Stimulated activated CD8-positive, alpha-beta memory T cell treated with anti-CD3 and anti-CD28 coated beads, Interleukin-4, amount 100 ng/mL, for 1 hour (primary cell): ENCODE data around the gene F12.

Source experiments
- DNase-seq, 2 donors: peaks; one replicate each; pipeline ENCODE4 v3.0.0-alpha.2; 2020; ENCODE audit warnings: low read depth in 2 of 2, low spot score in 1 of 2

The F12 gene

GRCh38 chr5:177446200-177447065 lies 37.1 kb upstream of the F12 start, which contains the start of gene PRR7:
TSS of gene PRR7 (plus strand) at chr5:177446814. CDS start at chr5:177455068, 8,254 bp downstream.
- DNase-seq = peak in 1 of 2 donors; percentile 37

- DNase-seq = no peak
These were observed 36.5 kb upstream of the F12 start for GRCh38 chr5:177445917-177446199.

- no peak for DNase-seq
These were observed 35.9 kb upstream of the F12 start for GRCh38 chr5:177445052-177445916.

DNA sequence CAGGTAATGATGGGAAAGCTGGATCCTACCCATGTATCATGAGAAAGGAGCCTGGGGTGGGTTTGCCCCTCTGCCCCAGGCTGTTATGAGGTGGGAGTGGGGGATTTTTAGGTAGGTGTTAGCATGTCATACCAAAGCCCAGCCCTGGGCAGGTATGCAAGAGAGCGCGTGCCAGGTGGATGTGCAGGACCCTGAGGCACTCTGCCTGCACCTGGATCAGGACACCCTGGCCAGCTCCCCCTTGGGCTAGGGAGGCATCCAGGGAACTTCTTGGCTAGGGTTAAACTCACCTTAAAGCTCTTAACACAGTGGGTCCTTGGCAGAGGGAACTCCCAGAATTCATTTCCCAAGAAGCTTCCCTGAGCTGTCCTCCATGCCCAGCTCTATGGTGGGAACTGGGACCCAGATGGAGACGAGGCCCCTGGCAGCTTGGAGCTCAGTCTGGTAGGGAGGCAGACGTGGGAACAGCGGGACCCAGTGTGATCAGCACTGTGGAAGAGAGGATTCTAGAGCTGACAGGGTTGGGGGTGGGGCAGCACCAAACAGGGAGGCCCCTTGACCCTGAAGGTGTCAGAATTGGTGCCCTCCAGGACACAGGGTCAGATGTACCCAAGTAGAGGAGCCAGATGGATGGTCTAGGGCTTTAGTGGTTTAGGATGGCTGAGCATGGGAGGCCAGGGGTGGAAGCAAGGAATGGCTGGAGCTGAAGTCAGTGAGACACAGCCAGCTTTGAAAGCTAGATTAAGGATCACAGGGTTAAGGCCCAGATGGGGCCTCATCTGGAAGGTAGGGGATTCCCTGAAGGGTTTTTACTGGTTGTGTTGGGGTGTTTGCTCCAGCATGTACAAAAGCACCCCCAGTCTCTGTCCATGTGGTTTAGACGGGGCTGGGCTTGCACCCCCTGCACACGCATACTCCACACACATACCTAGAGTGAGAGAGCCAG lies 35.0 kb upstream of the F12 start:
- DNase-seq = no peak

DNA sequence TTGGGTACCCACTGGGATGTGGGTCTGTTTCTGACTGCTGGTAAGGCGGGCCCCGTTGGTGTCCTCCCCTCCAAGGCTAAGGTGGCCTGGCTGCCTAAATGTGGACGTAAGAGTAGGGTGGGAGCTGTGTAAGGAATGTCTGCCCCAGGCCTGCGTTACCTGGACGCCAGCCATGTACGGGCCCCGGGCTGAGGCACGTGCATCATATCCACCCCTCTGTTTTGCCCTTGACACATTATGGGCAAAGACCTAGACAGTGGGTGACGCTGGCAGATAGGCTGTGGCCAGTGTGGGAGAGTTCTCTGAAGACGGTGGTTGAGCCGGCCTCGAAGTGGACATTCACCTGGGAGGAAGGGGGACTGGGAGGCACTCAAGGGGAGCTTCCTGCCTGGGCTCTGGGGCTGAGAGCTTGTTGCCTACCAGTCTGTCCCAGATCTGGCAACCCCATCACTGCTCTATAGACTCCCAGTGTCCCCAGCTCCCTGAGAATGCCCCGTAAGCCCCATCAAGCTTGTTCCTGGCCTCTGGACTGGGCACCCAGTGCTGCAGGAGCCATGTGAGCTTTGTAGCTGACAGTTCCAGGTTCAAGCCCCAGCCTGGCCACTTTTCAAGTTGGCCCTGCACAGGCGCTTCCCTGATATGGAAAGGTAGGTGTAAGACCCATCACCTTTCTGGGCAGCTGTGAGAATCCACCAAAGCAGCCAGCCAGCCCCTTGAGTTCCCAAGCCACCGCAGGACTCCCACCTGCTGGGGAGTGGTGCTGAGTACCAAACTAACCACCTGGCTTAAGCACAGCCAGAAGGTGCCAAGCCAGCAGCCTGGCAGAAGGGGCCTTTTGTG lies 34.0 kb upstream of the F12 start:
- DNase-seq = no peak

DNA sequence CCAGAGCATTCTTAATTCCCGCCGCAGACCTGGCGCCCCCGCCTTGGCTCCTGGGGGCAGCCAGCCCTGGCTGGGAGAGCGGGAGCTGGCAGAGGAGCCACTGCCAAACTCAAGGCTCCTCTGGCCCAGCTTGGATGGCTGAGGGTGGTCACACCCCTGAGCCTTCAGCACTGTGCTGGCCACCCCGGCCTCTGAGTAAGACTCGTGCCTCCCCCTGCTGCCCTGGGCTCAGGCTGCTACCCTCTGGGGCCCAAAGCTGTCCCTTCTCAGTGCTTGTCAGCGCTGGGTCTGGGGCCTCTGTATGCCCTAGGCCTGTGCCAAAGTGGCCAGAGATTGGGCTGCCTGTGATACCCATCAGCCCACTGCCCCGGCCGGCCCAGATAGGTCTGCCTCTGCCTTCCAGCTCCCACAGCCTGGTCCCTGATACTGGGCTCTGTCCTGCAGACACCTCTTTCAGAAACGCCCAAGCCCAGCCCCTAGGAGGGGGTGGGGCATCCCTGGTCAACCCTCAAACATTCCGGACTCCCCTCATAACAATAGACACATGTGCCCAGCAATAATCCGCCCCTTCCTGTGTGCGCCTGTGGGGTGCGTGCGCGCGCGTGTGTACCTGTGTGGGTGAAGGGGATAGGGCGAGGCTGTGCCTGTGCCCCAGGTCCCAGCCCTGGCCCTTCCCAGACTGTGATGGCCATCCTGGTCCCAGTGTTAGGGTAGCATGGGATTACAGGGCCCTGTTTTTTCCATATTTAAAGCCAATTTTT lies 32.9 kb upstream of the F12 start:
- DNase-seq = no peak

GRCh38 chr5:177440990-177441780 lies 31.8 kb upstream of the F12 start:
- DNase-seq = no peak

- no peak for DNase-seq
These were observed 31.0 kb upstream of the F12 start for GRCh38 chr5:177440211-177440989.

DNA sequence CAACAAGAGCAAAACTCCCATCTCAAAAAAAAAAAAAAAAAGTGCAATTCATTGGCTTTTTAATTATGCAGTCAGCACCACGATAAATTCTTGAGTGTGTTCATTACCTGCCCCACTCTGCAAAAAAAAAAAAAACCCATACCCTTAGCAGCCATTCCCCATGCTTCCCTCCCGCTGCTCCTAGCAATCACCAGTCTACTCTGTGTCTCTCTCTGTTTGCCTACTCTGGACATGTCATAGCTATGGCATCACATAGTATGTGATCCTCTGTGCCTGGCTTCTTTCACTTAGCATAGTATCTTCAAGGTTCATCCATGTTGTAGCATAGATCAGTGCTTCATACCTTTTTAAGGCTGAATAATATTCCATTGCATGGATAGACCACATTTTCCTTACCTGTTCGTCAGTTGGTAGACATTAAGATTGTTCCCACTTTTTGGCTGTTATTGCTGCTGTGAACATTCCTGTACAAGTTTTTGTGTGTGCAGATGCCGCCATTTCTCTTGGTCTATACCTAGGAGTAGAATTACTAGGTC lies 30.2 kb upstream of the F12 start:
- no peak for DNase-seq

DNA sequence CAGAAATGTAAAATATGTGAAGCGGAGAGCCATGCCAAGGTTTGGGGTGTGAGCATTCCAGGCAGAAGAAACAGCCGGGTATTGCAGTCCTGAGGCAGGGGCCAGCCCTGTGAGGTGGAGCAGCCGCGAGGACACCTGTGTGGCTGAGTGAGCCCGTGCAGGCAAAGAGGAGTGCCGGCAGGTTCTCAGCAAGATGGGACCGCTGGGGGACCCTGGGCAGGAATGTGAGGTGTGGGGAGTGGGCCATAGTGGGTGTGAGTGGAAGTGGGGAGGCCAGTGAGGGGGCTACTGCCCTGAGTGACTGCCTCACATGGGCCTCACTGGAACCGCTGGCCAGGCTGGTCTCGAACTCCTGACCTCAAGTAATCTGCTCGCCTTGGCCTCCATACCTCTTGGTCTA lies 29.1 kb upstream of the F12 start:
- DNase-seq = no peak

DNA sequence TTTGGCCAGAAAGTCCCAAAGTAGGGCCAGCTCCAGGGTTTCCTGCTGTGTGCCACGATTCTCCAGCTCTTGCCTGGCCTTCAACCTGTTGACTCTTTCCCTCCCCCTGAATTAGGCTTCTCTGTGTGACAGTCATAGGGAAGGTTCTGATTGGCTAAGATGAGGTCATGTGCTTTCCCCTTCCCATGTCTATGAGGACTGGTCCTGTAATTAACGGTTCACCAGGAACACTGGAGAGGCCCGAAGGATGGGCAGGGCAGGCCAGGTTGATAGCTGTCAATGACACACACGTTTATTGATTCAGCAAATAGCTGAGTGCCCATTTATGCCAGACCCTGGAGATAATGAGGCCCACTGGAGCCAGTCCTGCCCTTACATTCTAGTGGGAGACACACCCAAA lies 28.3 kb upstream of the F12 start:
- DNase-seq = no peak

GRCh38 chr5:177435847-177436536 lies 26.6 kb upstream of the F12 start:
- no peak for DNase-seq

DNA sequence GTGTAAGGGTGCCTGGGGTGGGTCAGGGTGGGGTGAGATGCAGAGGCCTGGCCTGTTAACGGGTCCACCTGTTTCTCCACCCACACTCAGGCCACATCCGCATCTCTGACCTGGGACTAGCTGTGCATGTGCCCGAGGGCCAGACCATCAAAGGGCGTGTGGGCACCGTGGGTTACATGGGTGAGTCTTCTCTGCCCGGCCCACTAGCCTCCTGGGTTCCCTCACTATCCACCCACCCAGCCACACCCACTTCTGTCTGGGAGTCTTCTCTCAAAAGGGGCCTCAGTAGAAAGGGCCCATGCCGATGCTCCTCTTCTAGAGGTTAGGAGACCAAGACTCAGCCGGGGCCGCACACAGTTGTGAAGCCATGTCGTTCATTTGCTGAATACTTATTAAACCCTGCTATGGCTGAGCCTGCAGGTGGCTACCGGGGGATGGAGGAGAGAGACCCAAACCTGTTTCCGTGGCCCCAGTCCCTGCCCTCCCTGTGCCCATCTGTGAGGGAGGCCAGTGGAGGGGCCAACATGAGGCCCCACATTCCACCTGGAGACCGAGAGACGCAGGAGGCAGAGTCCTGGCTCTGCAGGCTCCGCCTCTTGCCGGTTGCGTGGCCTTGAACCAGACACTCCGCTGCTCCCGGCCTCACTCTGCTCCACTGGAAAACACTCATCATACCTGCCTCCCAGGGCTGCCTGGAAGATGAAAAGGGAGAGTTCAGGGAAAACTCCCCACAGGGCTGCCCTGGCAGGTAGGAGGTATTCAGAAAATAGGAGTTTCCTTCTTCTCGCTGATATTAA lies 25.8 kb upstream of the F12 start:
- DNase-seq = no peak

DNA sequence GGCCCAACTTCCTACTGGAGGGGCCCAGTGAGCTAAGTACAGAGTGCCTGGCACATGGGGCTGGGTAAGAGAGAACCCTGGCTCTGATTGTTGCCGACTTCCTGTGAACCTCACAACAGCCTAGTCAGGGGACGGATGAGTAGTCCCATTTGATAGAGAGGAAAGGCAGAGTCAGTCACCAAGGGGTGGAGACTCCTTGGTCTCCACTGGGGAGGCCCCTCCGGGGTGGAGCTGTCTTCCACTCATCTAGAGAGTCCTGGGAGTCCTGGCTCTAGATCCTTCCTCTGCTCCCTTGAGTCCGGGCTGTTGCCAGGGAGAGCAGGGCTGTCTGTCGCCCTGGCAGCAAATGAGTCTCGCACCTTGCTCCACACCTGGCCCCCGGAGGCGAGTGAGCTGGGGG lies 25.1 kb upstream of the F12 start:
- no peak for DNase-seq

- no peak for DNase-seq
These were observed 24.4 kb upstream of the F12 start for GRCh38 chr5:177433658-177434217.
